GM13977 (cell line): ENCODE measurements around the gene SPRY2.

Experiments
- DNase-seq: peaks from one replicate; pipeline ENCODE4 v3.0.0; 2012; ENCODE audit warnings: low spot score
- CTCF ChIP-seq: IDR thresholded peaks from 2 replicates; pipeline ENCODE4 v1.5.1; 2012; ENCODE audit warnings: mild to moderate bottlenecking, control low read depth; ENCODE audit not compliant: insufficient read depth; ENCODE audit errors: extremely low read depth, missing control alignments
- in situ Hi-C: fragments of 300-500 bp; cut with MboI; formaldehyde crosslinking; loops from one replicate; pipeline ENCODE4 v1.12.0; 2022; ENCODE audit warnings: low sequenced_read_pairs, low pct_unique_long_range_greater_than_20kb, mixed read lengths, inconsistent platforms; ENCODE audit not compliant: unreplicated experiment

Gene SPRY2

GRCh38 chr13:80367473-80367872 is 26.5 kb upstream of the SPRY2 start:
- in situ Hi-C loops, result loop anchor here (25.0 kb wide), 1 partner anchor 680 kb away; no protein-coding TSS in a partner anchor
- DNase-seq, result no peak
- no peak for TF ChIP-seq CTCF

GRCh38 chr13:80363890-80364503 is 23.1 kb upstream of the SPRY2 start:
- no peak for DNase-seq
- TF ChIP-seq CTCF, result peak; percentile 68
- in situ Hi-C loops, result loop anchor here (25.0 kb wide), 1 partner anchor 677 kb away; no protein-coding TSS in a partner anchor

GRCh38 chr13:80362481-80362880 is 21.6 kb upstream of the SPRY2 start:
- no peak for DNase-seq
- in situ Hi-C loops, result loop anchor here (25.0 kb wide), 1 partner anchor 675 kb away; no protein-coding TSS in a partner anchor
- no peak for TF ChIP-seq CTCF

- peak; percentile 33 for TF ChIP-seq CTCF
- peak; percentile 50 for DNase-seq
- in situ Hi-C loops, result loop anchor here (25.0 kb wide), 1 partner anchor 675 kb away; no protein-coding TSS in a partner anchor
These were observed 21.0 kb upstream of the SPRY2 start for GRCh38 chr13:80361883-80362327.

- no peak for TF ChIP-seq CTCF
- DNase-seq, result no peak
- in situ Hi-C loops, result loop anchor here (25.0 kb wide), 1 partner anchor 674 kb away; no protein-coding TSS in a partner anchor
These were observed 20.4 kb upstream of the SPRY2 start for GRCh38 chr13:80361298-80361697.

- no peak for DNase-seq
- in situ Hi-C loops, result loop anchor here (25.0 kb wide), 1 partner anchor 673 kb away; no protein-coding TSS in a partner anchor
- TF ChIP-seq CTCF, result no peak
These were observed 19.5 kb upstream of the SPRY2 start for GRCh38 chr13:80360453-80360800.
